ENCODE data around the gene OVOL3.
A peak's percentile ranks its signal among the peaks of the same experiment; 100 is the strongest.

The OVOL3 gene

DNA sequence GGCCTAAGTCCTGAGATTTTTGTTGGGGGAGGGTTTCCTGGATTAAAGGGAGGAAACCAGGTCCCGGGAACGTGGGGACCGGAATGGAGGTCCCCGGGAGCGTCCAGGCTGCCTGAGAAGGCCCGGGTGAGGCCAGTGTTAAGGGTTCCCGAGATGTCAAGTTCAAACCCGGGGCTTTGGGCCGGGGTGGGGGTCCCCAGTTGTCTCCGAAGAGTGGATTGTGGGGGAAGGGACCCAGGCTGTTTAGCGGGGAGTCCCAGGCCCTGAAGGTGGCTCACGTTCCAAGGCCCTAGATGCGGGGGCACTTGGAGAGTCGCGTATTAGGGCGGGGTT is 41.0 kb downstream of the OVOL3 start:
- DNase-seq (no peak), ATAC-seq (replicated peaks) (no peak)
- H3K36me3 Mint-ChIP-seq: peaks cover 36 to 44% of the 10 kb centered on the region in 2 donors
- H3K4me1 Mint-ChIP-seq: peaks cover 6 to 17% of the 10 kb centered on the region in 2 donors
- H3K27me3 Mint-ChIP-seq: no peaks in the 10 kb centered on the region
- H3K27ac Mint-ChIP-seq: no peak overlapping the region
- H3K4me3 Mint-ChIP-seq: peak overlapping the region in 1 of 2 donors; percentile 43
- H3K9me3 Mint-ChIP-seq: no peaks in the 10 kb centered on the region

DNA sequence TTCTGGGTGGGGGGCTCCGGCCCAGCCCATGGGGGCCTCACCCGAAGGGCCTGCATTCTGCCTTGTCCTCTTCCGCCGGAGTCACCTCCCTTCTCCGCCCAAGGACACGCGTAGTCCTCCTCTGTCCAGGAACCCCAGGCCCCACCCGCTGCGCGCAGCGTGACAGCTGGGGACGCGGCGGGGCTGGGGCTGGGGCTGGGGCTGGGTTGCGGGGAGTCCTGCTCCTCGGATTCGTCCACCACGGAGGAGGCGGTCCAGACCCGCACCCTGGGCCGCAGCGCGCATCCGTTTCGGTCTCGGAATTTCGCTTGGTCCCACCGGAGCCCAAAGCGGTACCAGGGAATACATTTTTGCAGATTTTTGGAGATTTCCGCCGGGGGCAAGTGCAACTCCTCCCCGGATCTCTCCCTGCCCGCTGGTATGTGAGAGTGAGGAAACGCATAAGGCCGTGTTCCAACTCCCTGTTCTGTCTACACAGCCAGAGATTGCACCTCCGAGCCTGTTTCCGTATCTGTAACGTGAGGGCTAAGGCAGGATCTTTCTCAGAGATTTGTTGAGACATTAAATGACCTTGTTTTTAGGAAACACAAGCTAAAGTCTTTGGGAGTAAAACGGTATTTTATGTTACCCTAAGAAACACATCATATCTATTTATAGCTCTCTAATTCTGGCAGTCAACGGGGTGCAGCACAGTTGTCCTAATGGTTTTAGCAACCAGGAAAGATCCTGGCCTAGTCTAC is 41.6 kb downstream of the OVOL3 start, which contains the start of gene COX7A1:
COX7A1 (minus strand) TSS at position 96 of the 740 bp plus-strand sequence; CDS start at position 56, 40 bp downstream.
- peaks cover 6 to 17% of the 10 kb centered on the region in 2 donors for H3K4me1 Mint-ChIP-seq

DNA sequence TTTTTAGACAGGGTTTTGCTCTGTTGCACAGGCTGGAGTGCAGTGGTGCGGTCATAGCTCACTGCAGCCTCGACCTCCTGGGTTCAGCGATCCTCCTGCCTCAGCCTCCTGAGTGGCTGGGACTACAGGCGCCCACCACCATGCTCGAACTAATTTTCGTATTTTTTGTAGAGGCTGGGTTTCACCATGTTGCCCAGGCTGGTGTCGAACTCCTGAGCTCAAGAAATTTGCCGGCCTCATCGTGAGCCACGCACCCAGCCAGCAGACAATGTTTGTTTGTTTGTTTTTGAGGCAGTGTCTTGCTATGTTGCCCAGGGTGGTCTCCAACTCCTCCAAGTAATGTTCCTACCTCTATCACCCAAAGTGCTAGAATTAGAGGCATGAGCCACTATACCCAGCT is 42.2 kb downstream of the OVOL3 start:
- H3K36me3 Mint-ChIP-seq: peaks cover 29 to 39% of the 10 kb centered on the region in 2 donors

More for the DNA sequence above, 41.6 kb downstream of the OVOL3 start, which contains the start of gene COX7A1:
- no peaks in the 10 kb centered on the region for H3K27me3 Mint-ChIP-seq
- H3K36me3 Mint-ChIP-seq: peaks cover 32 to 39% of the 10 kb centered on the region in 2 donors
- H3K27ac Mint-ChIP-seq: no peak within 1 kb of the TSS
- ATAC-seq (replicated peaks) (peak in 1 of 2 donors; percentile 33), DNase-seq (no peak)
- H3K9me3 Mint-ChIP-seq: no peaks in the 10 kb centered on the region
- H3K4me3 Mint-ChIP-seq: peak within 1 kb of the TSS in 1 of 2 donors; percentile 43

DNA sequence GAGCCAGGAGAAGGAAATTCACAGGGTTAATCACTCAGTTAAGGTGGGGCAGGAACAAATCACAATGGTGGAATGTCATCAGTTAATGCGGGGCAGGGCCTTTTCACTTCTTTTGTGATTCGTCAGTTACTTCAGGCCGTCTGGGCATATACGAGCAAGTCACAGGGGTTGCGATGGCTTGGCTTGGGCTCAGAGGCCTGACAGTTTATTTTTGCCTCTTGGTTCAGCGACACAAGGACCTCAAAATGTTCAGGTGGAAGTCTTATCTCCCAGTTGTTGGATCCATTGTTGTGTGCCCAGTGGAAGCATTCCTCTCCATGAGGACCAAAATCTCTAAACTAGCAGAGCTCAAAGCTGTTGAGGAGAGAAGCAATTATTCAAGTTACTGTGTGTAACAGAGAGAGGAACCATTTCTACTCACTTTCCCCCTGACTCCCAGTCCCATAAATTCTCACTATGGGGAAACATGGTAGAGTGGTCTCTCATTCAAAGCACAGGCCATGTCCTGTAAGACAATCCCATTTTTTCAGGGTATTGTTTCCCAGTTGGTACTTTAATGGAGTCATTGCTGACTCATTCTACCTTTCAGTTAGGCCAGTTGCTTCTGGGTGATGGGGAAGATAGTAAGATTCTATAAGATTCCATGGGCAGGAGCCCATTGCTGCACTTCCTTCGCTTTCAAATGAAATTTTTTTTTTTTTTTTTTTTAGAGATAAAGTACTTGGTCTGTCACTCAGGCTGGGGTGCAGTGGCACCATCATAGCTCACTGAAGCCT is 50.1 kb downstream of the OVOL3 start:
- ATAC-seq (replicated peaks): no peak
- Mint-ChIP-seq H3K27ac (no peak overlapping the region), H3K4me1 (no peaks in the 10 kb centered on the region), H3K4me3 (no peak overlapping the region), H3K9me3 (no peaks in the 10 kb centered on the region), H3K27me3 (no peaks in the 10 kb centered on the region), H3K36me3 (peaks cover 11 to 20% of the 10 kb centered on the region in 2 donors)
- no peak for DNase-seq

More for the DNA sequence above, 42.2 kb downstream of the OVOL3 start:
- no peak for ATAC-seq (replicated peaks)
- peaks cover 6 to 17% of the 10 kb centered on the region in 2 donors for H3K4me1 Mint-ChIP-seq
- no peaks in the 10 kb centered on the region for H3K27me3 Mint-ChIP-seq
- H3K27ac Mint-ChIP-seq: no peak overlapping the region
- DNase-seq: no peak
- no peaks in the 10 kb centered on the region for H3K9me3 Mint-ChIP-seq
- H3K4me3 Mint-ChIP-seq: no peak overlapping the region
